ENCODE results near the gene C11orf24.

DNA sequence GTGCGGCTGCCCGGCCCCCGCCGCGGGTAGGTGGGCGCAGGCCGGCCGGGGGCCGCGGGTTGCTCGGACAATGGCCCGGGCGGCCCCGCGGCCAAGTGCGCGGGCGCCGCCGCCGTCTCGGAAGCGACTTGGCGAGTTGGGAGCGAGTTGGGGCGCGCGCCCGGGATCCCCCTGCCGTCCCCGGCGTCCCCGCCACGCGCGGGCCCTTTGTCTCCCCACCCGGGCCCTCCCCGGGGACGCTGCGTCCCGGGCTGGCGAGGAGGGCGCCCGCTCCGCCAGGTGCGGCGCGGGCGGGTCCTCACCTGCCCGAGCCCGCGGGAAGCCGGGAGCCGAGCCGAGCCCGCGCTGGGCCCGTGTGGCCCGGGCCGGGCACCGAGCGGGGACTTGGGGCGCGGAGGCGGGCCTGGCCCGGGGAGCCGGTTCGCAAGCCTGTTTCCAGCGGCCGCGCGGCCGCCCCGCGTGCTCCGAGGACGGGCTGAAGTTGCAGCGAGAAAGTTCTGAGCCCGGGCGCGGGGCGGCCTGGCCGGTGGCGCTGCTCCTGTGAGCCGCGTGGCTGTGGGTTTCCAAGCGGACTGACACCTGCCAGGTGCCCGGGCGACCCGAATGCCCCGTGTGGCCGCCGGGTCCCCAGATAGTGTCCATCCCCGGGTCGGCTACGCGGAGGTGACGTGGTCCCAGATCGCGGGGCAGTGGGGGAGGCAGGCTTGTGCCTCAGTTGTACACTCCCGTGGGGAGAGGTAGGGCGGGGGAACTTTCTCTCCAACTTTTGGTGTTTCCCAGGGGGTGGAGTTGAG is 41.2 kb upstream of the C11orf24 start:
- TF ChIP-seq JUND (IDR thresholded peaks at IDR 0.05; ENCODE audit: low read length) (no peak), EZH2 (IDR thresholded peaks at IDR 0.05; ENCODE audit: low read depth, low read length, severe bottlenecking) (no peak), POLR2AphosphoS5 (IDR thresholded peaks at IDR 0.05; ENCODE audit: low read depth, low read length) (no peak), KDM1A (IDR thresholded peaks at IDR 0.05; ENCODE audit: borderline replicate concordance, low read length) (no peak), TAF1 (IDR thresholded peaks at IDR 0.05; ENCODE audit: low read depth, low read length) (no peak; the same call in 1 of the 2 replicates)
- TF ChIP-seq, protein P1, sequence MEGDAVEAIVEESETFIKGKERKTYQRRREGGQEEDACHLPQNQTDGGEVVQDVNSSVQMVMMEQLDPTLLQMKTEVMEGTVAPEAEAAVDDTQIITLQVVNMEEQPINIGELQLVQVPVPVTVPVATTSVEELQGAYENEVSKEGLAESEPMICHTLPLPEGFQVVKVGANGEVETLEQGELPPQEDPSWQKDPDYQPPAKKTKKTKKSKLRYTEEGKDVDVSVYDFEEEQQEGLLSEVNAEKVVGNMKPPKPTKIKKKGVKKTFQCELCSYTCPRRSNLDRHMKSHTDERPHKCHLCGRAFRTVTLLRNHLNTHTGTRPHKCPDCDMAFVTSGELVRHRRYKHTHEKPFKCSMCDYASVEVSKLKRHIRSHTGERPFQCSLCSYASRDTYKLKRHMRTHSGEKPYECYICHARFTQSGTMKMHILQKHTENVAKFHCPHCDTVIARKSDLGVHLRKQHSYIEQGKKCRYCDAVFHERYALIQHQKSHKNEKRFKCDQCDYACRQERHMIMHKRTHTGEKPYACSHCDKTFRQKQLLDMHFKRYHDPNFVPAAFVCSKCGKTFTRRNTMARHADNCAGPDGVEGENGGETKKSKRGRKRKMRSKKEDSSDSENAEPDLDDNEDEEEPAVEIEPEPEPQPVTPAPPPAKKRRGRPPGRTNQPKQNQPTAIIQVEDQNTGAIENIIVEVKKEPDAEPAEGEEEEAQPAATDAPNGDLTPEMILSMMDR (IDR thresholded peaks at IDR 0.05; ENCODE audit: control extremely low read depth in 1 of 3, insufficient read depth in 1 of 3, low read depth in 1 of 3, low read length in 3 of 3), result no peak
- TF ChIP-seq, protein P2, sequence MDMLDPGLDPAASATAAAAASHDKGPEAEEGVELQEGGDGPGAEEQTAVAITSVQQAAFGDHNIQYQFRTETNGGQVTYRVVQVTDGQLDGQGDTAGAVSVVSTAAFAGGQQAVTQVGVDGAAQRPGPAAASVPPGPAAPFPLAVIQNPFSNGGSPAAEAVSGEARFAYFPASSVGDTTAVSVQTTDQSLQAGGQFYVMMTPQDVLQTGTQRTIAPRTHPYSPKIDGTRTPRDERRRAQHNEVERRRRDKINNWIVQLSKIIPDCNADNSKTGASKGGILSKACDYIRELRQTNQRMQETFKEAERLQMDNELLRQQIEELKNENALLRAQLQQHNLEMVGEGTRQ (IDR thresholded peaks at IDR 0.05; ENCODE audit: low read length), result no peak
